MCF 10A (cell line): ENCODE measurements around the gene WNT7A. TPM values are rescaled to one million over a fixed set of nuclear protein-coding genes. Genes with fewer than 3 reads are reported as not detected.

Source experiments
- BruUV-seq: library from RNA; stranded (reverse); fragments of 400-500 nt; replicated peaks from 2 replicates; lab custom pipeline; 2021; lab: Mats Ljungman, UMichigan
- CTCF ChIA-PET: fragments of 300-600 bp; sonication (Branson Sonifier 250); formaldehyde crosslinking; extraction: SDS; loops from one replicate; lab custom pipeline; 2021; ENCODE audit warnings: antibody characterized with exemption, inconsistent platforms; lab: Yijun Ruan, JAX
- POLR2A ChIA-PET: fragments of 300-600, 350-650 bp; sonication (Branson Sonifier 250); formaldehyde crosslinking; extraction: SDS; loops from one replicate; lab custom pipeline; 2020; ENCODE audit warnings: antibody characterized with exemption, inconsistent platforms; lab: Yijun Ruan, JAX
- DNase-seq: peaks from one replicate; pipeline ENCODE4 v3.0.0-alpha.2; 2018; ENCODE audit not compliant: unreplicated experiment
- H3K27ac Mint-ChIP-seq: one replicate; pipeline ENCODE4 v1.8.0; 2022; ENCODE audit warnings: mild to moderate bottlenecking, low read depth, mixed read lengths; ENCODE audit not compliant: unreplicated experiment
- H3K27me3 Mint-ChIP-seq: one replicate; pipeline ENCODE4 v1.8.0; 2022; ENCODE audit warnings: mixed read lengths; ENCODE audit not compliant: insufficient read depth, unreplicated experiment
- H3K36me3 Mint-ChIP-seq: one replicate; pipeline ENCODE4 v1.8.0; 2022; ENCODE audit warnings: mild to moderate bottlenecking, moderate library complexity, mixed read lengths; ENCODE audit not compliant: insufficient read depth, unreplicated experiment
- H3K4me1 Mint-ChIP-seq: one replicate; pipeline ENCODE4 v1.8.0; 2022; ENCODE audit warnings: mixed read lengths; ENCODE audit not compliant: insufficient read depth, unreplicated experiment
- H3K4me3 Mint-ChIP-seq: one replicate; pipeline ENCODE4 v1.8.0; 2022; ENCODE audit warnings: mild to moderate bottlenecking, moderate library complexity, mixed read lengths; ENCODE audit not compliant: unreplicated experiment
- H3K9me3 Mint-ChIP-seq: one replicate; pipeline ENCODE4 v1.8.0; 2022; ENCODE audit warnings: mixed read lengths; ENCODE audit not compliant: unreplicated experiment
- CTCF ChIP-seq: fragments of 200-600 bp; IDR thresholded peaks from one replicate; pipeline ENCODE4 v1.8.0; 2022; ENCODE audit warnings: antibody characterized with exemption, mild to moderate bottlenecking; ENCODE audit not compliant: unreplicated experiment
- intact Hi-C: fragments of 100-400 bp; cut with micrococcal nuclease; formaldehyde crosslinking; loops from 2 replicates; pipeline ENCODE4 v1.14.1; 2022
- total RNA-seq: library from RNA; stranded (reverse); gene quantifications from 2 replicates; pipeline ENCODE4 v1.2.3, GENCODE V29; 2022

Gene WNT7A
- total RNA-seq, 1 experiment from 2014 or later = 0.47 TPM

DNA sequence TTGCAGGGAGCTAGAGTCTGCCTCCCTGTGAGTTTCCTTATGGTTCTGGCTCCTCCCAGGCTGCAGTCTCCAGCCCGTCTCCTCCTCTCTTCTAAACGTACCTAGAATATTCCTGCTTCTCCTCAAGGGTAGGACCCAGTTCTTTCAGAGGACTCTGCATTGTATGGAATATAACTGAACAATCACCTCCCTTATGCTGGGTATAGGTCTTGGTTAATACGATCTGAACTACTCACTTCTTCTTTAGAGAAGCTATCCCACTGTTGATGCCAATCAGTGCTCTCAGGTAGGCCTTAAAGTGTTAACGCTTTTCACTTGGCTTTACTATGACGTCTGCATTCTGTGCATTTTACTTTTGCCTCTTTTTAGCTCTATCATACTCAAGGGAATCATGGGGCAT, 98.5 kb downstream of the WNT7A start:
- Mint-ChIP-seq H3K27me3 (no peaks in the 10 kb centered on the region), H3K27ac (no peak overlapping the region), H3K36me3 (peaks cover 6% of the 10 kb centered on the region), H3K4me3 (no peak overlapping the region), H3K9me3 (no peaks in the 10 kb centered on the region), H3K4me1 (no peaks in the 10 kb centered on the region)
- ChIA-PET CTCF (no interaction called here), POLR2A (no interaction called here)
- BruUV-seq = no TSS peak
- no peak for DNase-seq
- TF ChIP-seq CTCF = no peak
- intact Hi-C loops = no loop called here

GRCh38 chr3:13780432-13781176, 99.3 kb downstream of the WNT7A start:
- BruUV-seq = no TSS peak
- H3K27me3 Mint-ChIP-seq = no peaks in the 10 kb centered on the region
- H3K4me3 Mint-ChIP-seq = no peak overlapping the region
- no peak for TF ChIP-seq CTCF
- H3K4me1 Mint-ChIP-seq = no peaks in the 10 kb centered on the region
- ChIA-PET CTCF (no interaction called here), POLR2A (no interaction called here)
- H3K9me3 Mint-ChIP-seq = no peaks in the 10 kb centered on the region
- intact Hi-C loops = no loop called here
- DNase-seq = no peak
- H3K27ac Mint-ChIP-seq = no peak overlapping the region
- peaks cover 6% of the 10 kb centered on the region for H3K36me3 Mint-ChIP-seq

- POLR2A ChIA-PET = no interaction called here
- BruUV-seq = no TSS peak
- Mint-ChIP-seq H3K27ac (no peak overlapping the region), H3K4me3 (no peak overlapping the region), H3K36me3 (peaks cover 6% of the 10 kb centered on the region), H3K27me3 (no peaks in the 10 kb centered on the region), H3K9me3 (no peaks in the 10 kb centered on the region), H3K4me1 (no peaks in the 10 kb centered on the region)
- no peak for DNase-seq
- no peak for TF ChIP-seq CTCF
- intact Hi-C loops = no loop called here
- CTCF ChIA-PET = interaction anchor here (1.0 kb wide), 1 partner anchor 109 kb away, joined by 3 read pairs; no protein-coding TSS in a partner anchor
Observed at GRCh38 chr3:13776253-13777050, 103.4 kb downstream of the WNT7A start.
